Uterus (tissue), 2 donors: ENCODE data around the gene EGFLAM.

ENCODE experiments used
- POLR2A ChIP-seq, 2 donors: fragments of 450-650 bp; IDR thresholded peaks; one replicate each; pipeline ENCODE4 v1.6.1; 2016; ENCODE audit warnings: antibody characterized with exemption in 2 of 2, mild to moderate bottlenecking in 1 of 2, moderate library complexity in 1 of 2
- TF ChIP-seq, protein P1 (sequence below), 4 experiments: fragments of 200-600 bp in 2 of 4; fragments of 450-650 bp in 2 of 4; sonication (generic) in 2 of 4; IDR thresholded peaks; one replicate each; pipeline ENCODE4 v1.5.1; 2016 to 2019; ENCODE audit warnings: antibody characterized with exemption in 4 of 4, mild to moderate bottlenecking in 2 of 4, moderate library complexity in 1 of 4

- TF ChIP-seq, protein P1, sequence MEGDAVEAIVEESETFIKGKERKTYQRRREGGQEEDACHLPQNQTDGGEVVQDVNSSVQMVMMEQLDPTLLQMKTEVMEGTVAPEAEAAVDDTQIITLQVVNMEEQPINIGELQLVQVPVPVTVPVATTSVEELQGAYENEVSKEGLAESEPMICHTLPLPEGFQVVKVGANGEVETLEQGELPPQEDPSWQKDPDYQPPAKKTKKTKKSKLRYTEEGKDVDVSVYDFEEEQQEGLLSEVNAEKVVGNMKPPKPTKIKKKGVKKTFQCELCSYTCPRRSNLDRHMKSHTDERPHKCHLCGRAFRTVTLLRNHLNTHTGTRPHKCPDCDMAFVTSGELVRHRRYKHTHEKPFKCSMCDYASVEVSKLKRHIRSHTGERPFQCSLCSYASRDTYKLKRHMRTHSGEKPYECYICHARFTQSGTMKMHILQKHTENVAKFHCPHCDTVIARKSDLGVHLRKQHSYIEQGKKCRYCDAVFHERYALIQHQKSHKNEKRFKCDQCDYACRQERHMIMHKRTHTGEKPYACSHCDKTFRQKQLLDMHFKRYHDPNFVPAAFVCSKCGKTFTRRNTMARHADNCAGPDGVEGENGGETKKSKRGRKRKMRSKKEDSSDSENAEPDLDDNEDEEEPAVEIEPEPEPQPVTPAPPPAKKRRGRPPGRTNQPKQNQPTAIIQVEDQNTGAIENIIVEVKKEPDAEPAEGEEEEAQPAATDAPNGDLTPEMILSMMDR (IDR thresholded peaks at IDR 0.05) = no peak
- TF ChIP-seq POLR2A (IDR thresholded peaks at IDR 0.05) = no peak
Measured at GRCh38 chr5:38347896-38348295, 89.5 kb downstream of the EGFLAM start.
